LHCN-M2 (cell line): ENCODE measurements around the gene GALNT1. TPM values are rescaled to one million over a fixed set of nuclear protein-coding genes. Genes with fewer than 3 reads are reported as not detected.

Source experiments
- DNase-seq: peaks from one replicate; pipeline ENCODE4 v3.0.0-alpha.2; 2012; ENCODE audit warnings: low read depth
- total RNA-seq: library from RNA; depleted of rRNA; stranded (reverse); fragments of >200 nt; gene quantifications from 2 replicates; pipeline ENCODE4 v1.2.3, GENCODE V29; 2014

The GALNT1 gene
- total RNA-seq, 1 experiment from 2014 or later = 94.3 TPM

DNA sequence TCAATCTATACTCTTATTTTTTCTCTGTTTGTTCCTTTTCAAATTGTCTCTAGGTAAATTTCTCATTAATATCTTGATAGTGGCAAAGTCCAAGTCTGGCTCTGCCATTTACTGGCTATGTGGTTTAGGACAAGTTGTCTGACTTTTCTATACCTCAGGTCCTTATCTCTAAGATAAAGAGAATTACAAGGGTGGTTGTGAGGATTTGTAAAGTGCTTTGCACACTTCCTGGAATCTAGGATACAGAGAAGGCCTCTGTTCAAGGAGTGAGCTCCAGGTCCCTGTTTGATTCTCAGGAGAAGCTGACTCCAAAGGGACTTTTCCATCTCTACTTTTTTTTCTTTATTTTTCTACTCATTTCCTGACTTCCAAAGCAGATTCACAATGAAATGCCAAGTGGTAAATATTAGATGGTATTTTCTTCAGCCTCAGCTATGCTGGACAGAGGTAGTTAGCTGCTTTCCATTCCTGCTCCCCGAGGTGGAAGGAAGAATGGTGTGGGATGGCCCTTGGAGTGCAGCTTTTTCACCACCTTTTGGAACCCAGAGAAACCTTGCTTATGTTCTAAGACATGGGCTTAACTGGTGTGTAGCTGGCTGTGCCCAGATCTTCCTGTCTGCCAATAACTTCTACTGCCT is 90.5 kb downstream of the GALNT1 start:
- DNase-seq = peak; percentile 19

DNA sequence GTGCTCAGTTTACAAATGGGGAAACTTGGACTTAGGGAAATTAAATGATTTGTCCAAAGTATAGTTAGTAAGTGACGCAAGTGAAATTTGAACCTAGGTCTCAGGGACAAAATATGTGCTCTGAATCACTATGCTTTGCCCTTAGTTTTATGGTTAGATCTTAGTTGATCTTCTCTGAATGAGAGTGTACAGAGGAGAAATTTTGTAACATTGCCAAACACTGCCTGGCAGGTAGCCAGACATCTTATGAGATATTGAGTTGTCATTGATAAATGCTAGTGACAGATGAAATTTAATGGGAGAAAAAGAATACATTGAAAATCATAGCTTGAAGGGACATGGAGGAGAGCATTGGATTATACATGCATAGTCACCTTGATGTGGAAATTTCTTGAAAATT is 91.4 kb downstream of the GALNT1 start:
- DNase-seq = peak; percentile 91

DNA sequence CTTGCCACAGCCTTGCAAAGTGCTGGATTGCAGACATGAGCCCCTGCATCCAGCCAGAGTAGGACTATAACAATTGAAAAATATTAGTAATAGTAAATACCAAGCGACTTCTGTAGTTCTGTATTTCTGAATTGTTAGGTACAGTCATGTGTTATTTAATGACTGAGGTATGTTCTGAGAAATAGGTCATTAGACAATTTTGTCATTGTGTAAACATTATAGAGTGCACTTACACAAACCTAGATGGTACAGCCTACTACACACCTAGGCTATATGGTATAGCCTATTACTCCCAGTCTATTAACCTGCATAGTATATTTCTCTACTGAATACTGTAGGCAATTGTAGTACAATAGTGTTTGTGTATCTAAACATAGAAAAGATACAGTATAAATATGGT is 92.1 kb downstream of the GALNT1 start:
- DNase-seq = no peak

DNA sequence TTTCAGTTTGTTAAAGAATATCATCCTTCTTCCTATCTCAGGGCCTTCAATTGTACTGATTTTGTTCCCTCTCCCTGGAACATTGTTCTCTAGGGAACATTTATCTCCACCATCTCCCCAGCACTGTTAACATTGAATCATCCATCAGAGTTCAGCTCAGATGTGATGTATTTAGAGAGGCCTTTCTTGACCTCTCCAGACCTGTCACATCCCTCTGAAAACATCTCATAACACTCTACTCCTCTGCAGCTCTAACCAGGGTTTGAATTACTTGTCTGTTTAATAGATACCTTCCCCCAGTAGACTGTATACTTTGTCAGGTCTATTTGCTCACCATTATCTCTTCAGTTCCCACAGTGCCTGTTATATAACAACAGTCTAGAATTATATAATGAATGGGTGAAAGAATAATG is 98.6 kb downstream of the GALNT1 start:
- peak; percentile 12 for DNase-seq

DNA sequence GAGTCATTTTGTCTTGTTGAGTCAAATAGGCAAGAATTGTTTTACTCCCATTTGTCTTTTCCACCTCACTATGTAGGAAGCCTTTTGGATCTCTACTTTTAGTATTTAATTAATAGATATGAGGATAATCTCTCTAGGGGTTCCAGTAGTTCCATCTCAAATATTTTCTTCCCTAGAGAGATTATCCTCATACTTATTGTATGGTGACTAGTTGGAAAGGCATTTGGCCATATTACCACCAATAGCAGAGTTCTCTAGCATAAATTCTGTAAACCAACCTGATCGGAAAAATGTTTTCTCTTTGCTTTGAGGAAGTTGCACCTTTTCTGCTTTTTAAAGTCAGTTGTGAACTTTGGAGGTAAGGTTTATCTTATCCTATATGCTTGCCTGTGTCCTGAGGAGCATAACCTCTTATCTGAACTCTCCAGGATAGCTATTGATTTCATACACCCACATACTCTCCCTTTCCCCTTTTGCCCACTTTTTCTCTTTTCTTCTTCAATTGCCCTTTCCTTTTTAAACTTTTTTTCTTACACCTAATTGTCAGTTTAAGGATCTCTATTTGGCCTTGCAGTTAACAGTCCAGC is 100.8 kb downstream of the GALNT1 start:
- DNase-seq = peak; percentile 18

DNA sequence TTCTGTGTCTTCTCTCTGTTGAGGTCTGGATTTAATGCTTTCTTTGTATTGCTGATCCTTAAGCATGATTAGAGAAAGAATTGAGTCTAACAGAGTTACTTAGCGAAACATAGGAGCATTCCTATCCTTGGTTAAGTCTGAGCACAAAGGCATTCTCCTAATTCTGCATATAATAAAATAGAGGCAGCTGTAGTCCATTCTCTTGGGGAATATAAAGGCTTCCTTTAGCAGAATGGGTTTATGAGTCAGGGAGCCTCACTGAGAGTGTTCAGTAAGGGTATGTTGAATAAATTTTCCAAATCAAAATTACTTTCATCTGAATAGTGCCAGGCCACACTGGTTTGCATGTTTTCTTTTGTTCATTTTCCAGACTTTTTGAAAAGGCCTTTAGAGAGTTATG is 101.5 kb downstream of the GALNT1 start:
- DNase-seq = peak; percentile 81

DNA sequence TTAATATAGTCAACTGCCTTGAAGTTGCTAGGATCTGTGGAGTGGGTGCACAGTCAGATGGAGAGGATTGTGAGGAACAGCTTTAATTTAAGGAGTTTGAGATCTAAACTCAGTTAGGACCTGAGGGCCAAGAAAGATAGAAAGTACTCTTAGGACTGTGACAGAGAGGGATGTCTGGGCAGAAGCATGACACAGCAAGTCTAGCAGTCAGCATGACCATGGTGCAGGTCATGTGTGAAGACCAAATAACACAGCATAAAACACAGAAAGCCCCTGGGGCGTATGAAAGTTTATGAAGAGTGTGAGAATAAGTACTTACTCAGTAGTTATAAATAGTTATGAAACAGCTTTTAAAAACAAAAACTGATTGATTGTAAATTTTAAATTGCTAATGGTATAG is 107.2 kb downstream of the GALNT1 start:
- DNase-seq = no peak

DNA sequence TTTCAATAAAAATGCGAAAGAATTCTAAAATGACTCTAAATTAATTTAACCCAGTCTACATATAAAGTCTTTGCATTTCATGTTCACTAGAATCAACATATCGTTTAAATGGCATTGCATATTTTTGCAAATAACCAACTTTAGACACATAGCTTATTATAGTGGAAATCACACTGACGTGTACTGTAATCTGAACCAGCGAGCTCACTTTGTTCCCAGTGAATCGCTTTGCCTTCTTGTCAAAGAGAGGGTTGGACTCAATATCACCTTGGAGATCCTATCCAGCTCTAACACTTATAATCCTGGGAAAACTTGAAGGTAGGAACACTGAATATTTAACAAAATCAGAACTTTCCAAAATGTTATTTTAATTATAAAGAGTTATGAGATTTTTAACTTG is 108.2 kb downstream of the GALNT1 start:
- DNase-seq = no peak

DNA sequence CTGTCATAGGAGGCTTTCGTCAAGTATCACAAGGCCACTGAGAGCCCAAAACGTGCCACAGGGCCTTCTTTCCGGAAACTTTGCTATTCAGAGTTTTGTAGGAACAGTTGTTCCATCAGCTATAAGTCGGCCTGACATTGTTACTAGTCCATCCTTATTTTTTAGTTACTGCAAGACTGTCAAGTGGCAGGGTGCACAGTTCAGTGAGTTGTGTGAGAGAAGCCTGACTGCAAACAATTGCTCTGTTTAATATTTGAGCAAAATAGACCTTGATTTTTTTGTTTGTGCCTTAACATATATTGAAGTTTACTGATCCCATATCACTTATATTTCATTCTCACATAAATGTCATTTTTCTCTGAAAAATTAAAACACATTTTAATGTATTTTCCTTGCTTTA is 110.1 kb downstream of the GALNT1 start:
- DNase-seq = no peak

DNA sequence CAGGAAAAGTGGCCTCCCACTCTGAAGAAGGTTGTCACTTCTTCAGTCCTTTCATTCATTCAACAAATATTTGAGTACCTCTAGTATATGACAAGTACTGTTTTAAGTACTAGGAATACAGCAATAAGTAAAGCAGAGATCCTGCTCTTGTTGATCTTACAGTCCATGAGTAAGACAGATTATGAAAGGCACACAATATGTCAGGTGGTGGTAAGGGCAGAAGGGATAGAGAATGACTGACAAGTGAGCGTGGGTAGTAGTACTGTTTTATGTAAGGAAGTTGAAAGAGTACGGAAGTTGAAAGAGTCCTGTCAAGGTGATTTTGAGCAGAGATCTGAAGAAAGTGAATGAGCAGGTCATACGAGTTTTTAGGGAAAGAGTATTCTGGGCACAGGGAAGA is 111.3 kb downstream of the GALNT1 start:
- DNase-seq = no peak

DNA sequence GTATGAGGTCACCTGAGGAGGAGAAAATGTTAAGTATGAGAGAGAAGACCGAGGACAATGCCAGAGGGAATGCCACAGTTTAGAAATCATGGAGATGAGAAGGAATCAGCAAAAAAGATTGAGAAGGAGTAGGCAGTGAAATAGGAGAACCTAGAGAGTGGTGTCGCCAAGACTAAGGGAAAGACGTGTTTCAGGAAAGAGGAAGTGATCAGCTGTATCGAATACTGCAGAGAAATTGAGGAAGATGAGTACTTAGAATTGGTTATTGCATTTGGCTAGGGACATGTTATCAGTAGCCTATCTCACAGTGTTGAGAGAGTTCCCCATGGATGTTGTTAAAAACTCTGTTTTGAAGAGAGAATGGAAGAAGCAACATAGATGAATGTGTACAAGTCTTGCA is 112.3 kb downstream of the GALNT1 start:
- no peak for DNase-seq

DNA sequence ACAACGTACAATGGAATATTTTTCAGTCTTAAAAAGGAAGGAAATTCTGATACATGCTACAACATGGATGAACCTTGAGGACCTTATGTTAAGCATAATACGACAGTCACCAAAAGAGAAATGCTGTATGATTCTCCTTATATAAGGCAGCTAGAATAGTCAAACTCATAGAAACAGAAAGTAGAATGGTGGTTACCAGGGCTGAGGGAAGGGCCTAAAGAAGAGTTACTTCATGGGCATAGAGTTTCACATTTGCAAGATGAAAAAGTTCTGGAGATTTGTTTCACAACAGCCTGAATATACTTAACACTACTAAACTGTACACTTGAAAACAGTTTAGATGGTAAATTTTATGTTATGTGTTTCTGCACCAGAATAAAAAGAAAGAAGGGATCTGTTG is 113.3 kb downstream of the GALNT1 start:
- DNase-seq = no peak

DNA sequence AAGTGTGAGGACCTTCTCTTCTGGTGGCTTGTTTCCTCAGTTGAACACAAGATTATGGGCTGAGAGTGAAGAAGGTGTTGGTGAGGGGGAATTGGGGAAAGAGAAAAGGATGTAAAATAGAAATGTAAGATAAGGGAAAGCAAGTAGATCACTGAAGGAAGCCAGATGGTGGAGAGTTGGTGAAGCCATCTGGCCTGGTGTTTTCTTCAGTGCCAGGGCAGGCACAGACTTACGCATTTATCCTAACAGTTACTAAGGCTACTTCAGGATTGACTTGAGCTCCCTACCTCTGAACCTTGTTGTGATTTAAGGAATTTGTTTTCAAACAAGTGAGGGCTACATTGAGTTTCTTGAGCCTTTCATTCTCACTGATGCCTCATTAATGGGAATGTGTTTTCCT is 113.8 kb downstream of the GALNT1 start:
- no peak for DNase-seq

DNA sequence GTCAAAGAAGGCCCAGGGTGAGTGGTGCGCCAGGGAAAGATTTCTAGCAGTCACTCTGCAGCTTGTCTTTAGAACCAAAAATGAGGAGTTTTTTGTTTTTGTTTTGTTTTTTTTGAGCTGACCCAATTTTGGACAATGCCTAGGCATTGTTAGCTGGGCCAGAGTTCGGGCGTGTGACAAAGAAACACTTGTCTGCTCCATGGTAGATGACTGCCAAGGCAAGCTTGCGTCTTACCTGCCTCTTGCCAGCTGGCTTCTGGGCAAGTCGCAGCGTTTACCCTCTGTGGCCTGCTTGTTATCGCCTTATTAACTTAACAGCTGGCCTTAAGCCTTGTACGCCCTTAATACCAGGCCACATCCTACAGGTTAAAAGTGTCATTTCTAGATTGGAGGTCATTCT is 114.3 kb downstream of the GALNT1 start:
- DNase-seq = no peak

DNA sequence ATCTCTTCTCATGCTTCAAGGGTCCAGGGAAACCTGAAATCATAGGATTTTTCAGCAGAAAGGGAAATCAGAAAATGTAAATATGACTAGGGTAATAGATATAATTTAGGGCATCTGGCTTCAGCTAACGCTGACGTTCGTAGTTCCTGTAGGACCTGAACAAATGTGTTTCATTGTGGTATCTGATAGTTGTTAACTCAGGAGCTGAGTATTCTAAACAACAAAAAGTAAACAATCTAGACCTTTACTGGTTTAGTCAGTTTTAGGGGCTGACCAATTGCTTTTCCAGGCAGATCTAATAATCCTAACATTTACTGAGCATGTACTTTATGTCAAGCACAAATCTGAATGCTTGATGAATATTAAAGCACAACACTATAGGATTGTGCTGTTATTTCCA is 114.8 kb downstream of the GALNT1 start:
- DNase-seq = no peak

DNA sequence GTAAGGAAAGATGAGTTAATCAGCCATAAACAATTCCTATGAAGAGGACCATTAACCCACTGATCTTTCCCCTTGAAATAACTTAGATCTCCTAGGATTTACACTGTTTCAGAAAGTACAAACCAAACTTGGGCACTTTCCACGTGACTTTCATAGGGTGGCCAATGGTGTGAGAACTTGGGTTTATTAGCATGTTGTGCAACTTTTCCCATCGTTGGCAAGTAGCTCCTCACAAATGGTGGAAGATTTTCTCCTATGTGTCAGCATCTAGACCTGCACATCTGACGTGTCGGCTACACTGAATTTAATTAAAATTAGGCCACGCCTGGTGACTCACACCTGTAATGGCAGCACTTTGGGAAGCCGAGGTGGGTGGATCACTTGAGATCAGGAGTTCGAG is 116.3 kb downstream of the GALNT1 start:
- DNase-seq = no peak

DNA sequence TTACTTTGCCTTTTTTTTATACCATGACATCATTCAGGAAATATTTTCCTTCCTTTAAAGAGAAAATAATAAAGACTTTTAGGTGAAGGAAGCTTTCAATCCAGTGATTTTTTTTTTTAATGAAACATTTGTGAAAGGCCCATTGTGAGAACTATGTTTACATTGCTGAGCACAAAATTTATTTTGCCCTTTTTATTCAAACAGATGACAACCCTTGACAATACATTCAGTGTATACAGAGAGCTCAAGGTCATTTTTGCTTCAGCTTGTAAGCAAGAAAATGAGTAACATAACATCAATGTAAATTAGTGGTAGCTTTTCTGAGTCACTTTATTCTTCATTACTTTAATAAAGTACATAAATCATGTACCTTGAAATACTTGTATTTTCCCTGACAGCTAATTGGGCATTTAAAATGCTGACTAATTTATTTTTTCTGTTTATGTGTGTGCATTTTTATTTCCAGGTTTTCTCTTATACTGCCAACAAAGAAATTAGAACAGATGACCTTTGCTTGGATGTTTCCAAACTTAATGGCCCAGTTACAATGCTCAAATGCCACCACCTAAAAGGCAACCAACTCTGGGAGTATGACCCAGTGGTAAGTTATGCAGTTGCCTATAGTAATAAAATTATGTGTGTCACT is 121.6 kb downstream of the GALNT1 start:
- no peak for DNase-seq

DNA sequence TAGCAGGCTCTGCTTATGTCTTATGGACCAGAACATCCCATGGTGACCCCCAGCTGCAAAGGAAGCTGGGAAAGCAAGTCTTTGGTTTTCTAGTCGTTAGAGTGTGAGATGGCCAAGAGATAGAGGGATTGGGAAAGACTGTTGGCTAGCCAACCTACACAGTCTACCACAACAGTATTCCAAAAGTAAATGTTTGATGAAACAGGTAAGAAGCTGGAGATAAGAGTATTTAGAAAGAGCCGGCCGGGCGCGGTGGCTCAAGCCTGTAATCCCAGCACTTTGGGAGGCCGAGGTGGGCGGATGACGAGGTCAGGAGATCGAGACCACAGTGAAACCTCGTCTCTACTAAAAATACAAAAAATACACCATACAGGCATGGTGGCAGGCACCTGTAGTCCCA is 124.4 kb downstream of the GALNT1 start:
- no peak for DNase-seq

DNA sequence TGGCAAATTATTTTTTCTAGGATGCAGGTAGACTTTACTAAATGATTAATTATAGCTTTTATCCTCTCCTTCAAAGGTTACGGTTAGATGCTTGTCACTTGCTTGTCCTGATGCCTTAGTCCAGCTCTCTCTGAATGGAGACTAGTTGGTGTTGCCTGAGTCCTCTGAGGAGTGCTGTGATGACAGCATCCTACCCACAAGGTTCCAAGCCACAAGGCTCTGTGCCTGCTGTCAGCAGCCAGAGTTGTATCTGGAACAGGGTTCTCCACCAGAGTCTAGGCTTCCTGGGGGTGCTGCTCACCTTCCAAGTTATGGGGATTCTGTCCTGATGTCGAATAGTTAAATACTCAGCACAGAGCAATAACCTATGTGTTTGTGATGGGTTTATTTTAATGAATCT is 125.7 kb downstream of the GALNT1 start:
- DNase-seq = no peak

DNA sequence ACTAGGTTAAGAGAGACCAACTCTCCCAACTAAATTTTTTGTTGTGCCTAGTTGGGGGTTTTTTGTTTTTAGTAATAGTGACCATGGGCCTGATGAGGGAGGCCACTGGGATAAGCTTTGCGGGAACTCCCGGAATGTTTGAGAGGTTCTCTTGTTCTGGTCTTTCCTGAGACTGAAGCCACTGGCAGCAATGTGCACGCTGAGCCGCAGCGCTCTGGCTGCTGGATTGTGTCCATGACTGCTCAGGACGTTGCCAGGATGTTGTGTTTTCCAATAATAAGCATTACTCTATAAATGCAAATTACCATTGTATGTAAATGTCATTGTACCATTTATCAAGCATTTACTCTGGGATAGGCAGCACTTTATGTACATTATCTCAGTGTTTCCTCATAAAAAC is 126.1 kb downstream of the GALNT1 start:
- DNase-seq = no peak

DNA sequence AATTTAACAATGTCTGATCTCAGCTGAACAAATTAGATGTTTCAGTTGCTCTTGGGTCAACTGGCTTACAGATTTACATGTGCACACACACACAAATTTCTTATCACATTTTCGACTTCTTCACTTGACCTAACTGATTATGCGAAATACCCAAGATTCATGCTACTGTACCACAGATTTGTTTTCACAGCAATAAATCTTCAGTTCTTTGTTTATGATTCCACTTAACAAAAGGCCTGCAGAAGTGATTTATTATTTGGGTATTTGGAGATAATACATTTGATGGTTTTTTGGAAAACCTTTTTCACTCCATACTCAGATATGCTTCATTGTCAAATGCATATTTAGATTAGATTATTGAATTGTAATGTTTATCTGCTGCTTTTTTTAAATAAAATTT is 129.0 kb downstream of the GALNT1 start:
- no peak for DNase-seq

DNA sequence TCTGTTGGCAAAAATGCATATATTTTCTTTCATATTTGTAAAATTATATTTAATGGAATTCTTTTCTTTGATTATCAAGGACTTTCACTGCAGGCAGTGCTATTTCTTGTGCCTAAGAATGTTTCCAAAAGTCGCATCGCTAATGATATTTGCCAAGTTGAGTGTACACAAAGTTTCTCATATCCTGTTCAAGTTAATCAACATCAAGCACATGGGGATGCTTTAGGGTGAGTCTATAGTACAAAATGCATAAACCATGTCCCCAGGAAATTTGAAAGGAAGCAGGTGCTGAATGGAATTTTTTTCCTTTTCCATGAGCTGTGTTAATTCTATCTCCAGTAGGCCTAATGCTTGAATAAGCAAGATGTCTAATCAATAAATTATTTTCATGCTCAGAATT is 129.7 kb downstream of the GALNT1 start:
- no peak for DNase-seq

DNA sequence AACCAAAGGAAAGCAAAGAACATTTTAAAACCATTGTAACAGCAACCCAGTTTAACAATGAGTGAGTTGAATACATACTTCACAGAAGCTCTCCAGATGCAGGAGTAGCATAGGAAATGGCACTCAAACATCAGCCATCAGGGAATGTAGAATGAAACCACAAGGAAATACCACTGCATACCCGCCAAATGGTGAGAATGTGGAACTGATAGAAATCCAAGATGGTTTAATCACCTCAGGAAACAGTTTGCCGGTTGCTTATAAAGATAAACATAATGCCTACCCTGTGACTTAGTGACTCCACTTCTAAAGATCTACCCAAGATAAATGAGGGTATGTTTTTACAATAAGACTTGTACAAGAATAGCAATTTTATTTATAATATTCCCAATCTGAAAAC is 132.0 kb downstream of the GALNT1 start:
- no peak for DNase-seq
